GM18907 (cell line): ENCODE results near the gene KRT12.
"Not testable (repeated sequence)": the region's sequence is repeated elsewhere in the genome, so short reads cannot be mapped to it uniquely, and the experiment has no call there.

ENCODE experiments used
- ATAC-seq: cut with Tn5 transposase; IDR thresholded peaks from one replicate; pipeline ENCODE4 v1.9.1; 2021; ENCODE audit warnings: mild to moderate bottlenecking, moderate library complexity; ENCODE audit not compliant: unreplicated experiment

KRT12 gene

GRCh38 chr17:40818343-40818732 lies 48.7 kb downstream of the KRT12 start:
- ATAC-seq, result no peak

GRCh38 chr17:40817103-40817682 lies 49.8 kb downstream of the KRT12 start:
- ATAC-seq, result no peak

GRCh38 chr17:40816569-40816968 lies 50.5 kb downstream of the KRT12 start:
- ATAC-seq, result no peak

GRCh38 chr17:40815381-40815780 lies 51.6 kb downstream of the KRT12 start:
- no peak for ATAC-seq

- not testable (repeated sequence) for ATAC-seq
Measured at GRCh38 chr17:40814657-40815056, 52.4 kb downstream of the KRT12 start.

- no peak for ATAC-seq
Measured at GRCh38 chr17:40813804-40814203, 53.2 kb downstream of the KRT12 start.

- ATAC-seq, result no peak
Measured at GRCh38 chr17:40812639-40813038, 54.4 kb downstream of the KRT12 start.
